HUDEP-2 (cell line): ENCODE measurements around the gene CNN2.
"Not testable (repeated sequence)": the region's sequence is repeated elsewhere in the genome, so short reads cannot be mapped to it uniquely, and the experiment has no call there.

ENCODE experiments used
- DNase-seq, 76 experiments: peaks; one replicate each; lab custom pipeline; 2025; ENCODE audit not compliant: unreplicated experiment in 76 of 76; lab: John Stamatoyannopoulos, UW

CNN2 gene

GRCh38 chr19:1009981-1010538 is 16.3 kb upstream of the CNN2 start:
- DNase-seq = no peak

GRCh38 chr19:1010586-1011510 is 15.6 kb upstream of the CNN2 start:
- DNase-seq = no peak

- DNase-seq = no peak
Measured at GRCh38 chr19:1011831-1012333, 14.5 kb upstream of the CNN2 start.

GRCh38 chr19:1012334-1012733 is 14.1 kb upstream of the CNN2 start:
- DNase-seq = no peak

- DNase-seq = no peak
Measured at GRCh38 chr19:1013218-1013617, 13.2 kb upstream of the CNN2 start.

- no peak for DNase-seq
Measured at GRCh38 chr19:1014161-1015060, 12.0 kb upstream of the CNN2 start.

GRCh38 chr19:1015061-1015781 is 11.2 kb upstream of the CNN2 start:
- no peak for DNase-seq

- DNase-seq = no peak
Measured at GRCh38 chr19:1015782-1016646, 10.4 kb upstream of the CNN2 start.

GRCh38 chr19:1016647-1017114 is 9.7 kb upstream of the CNN2 start:
- no peak for DNase-seq

- DNase-seq = peak in 24 of 76 experiments; percentile 19 to 55 (median 30)
Measured at GRCh38 chr19:1017115-1017905, 9.1 kb upstream of the CNN2 start.

GRCh38 chr19:1017906-1018305 is 8.5 kb upstream of the CNN2 start:
- no peak for DNase-seq

- DNase-seq = peak in 56 of 76 experiments; percentile 21 to 76 (median 48)
Measured at GRCh38 chr19:1018393-1018792, 8.0 kb upstream of the CNN2 start.

GRCh38 chr19:1018932-1019615 is 7.3 kb upstream of the CNN2 start:
- DNase-seq = no peak

GRCh38 chr19:1019616-1019961 is 6.8 kb upstream of the CNN2 start:
- no peak for DNase-seq

GRCh38 chr19:1019980-1020867 is 6.2 kb upstream of the CNN2 start:
- DNase-seq = peak in 3 of 76 experiments; percentile 12 to 32 (median 29)

GRCh38 chr19:1020868-1021425 is 5.5 kb upstream of the CNN2 start, which contains the start of gene TMEM259:
TSS of gene TMEM259 (minus strand) at chr19:1021123. CDS start at chr19:1020996, 127 bp downstream.
- peak in 74 of 76 experiments; percentile 61 to 98 (median 97) for DNase-seq

GRCh38 chr19:1023883-1024188 is 2.6 kb upstream of the CNN2 start:
- DNase-seq = not testable (repeated sequence)
